Neural cell (in vitro differentiated cells): ENCODE data around the gene ASB1. TPM values are rescaled to one million over a fixed set of nuclear protein-coding genes. Genes with fewer than 3 reads are reported as not detected.

Source experiments
- H2AFZ ChIP-seq: fragments of 200-600, 300-800 bp; sonication (generic), shearing (Covaris generic); 2 replicates; pipeline ENCODE4 v1.6.0; 2014; ENCODE audit warnings: low read depth, mild to moderate bottlenecking, antibody characterized with exemption, low read length, moderate library complexity
- H3F3A ChIP-seq: fragments of 200-600 bp; shearing (Covaris generic); 2 replicates; pipeline ENCODE4 v1.6.1; 2016; ENCODE audit warnings: mild to moderate bottlenecking, moderate library complexity, mixed read lengths, antibody characterized with exemption, low read length; ENCODE audit not compliant: insufficient read depth, poor library complexity, severe bottlenecking
- H3K27ac ChIP-seq: fragments of 200-600, 300-800 bp; sonication (generic), shearing (Covaris generic); 2 replicates; pipeline ENCODE4 v1.5.1; 2014; ENCODE audit warnings: mild to moderate bottlenecking, low read length, moderate library complexity
- H3K27me3 ChIP-seq: fragments of 300-800, 200-600 bp; sonication (generic), shearing (Covaris generic); 2 replicates; pipeline ENCODE4 v1.6.0; 2014; ENCODE audit warnings: mild to moderate bottlenecking, low read depth, low read length, moderate library complexity; ENCODE audit not compliant: insufficient read depth
- H3K36me3 ChIP-seq: fragments of 300-800, 200-600 bp; sonication (generic), shearing (Covaris generic); 2 replicates; pipeline ENCODE4 v1.5.1; 2014; ENCODE audit warnings: mild to moderate bottlenecking, antibody characterized with exemption, low read length, moderate library complexity; ENCODE audit not compliant: insufficient read depth
- H3K4me2 ChIP-seq: fragments of 300-800, 200-600 bp; sonication (generic), shearing (Covaris generic); 2 replicates; pipeline ENCODE4 v1.6.0; 2014; ENCODE audit warnings: mild to moderate bottlenecking, low read length
- H3K4me3 ChIP-seq: fragments of 300-800, 200-600 bp; sonication (generic), shearing (Covaris generic); 2 replicates; pipeline ENCODE4 v1.5.1; 2014; ENCODE audit warnings: mild to moderate bottlenecking, low read length, moderate library complexity
- H3K79me2 ChIP-seq: fragments of 200-600 bp; shearing (Covaris generic); replicated peaks from 2 replicates; pipeline ENCODE4 v1.6.0; 2014; ENCODE audit warnings: mild to moderate bottlenecking, low read length, moderate library complexity; ENCODE audit not compliant: insufficient read depth
- H3K9ac ChIP-seq: fragments of 300-800, 200-600 bp; sonication (generic), shearing (Covaris generic); 2 replicates; pipeline ENCODE4 v1.6.1; 2016; ENCODE audit warnings: mild to moderate bottlenecking, low read length, mixed read lengths
- H3K9me2 ChIP-seq: fragments of 200-600 bp; shearing (Covaris generic); 2 replicates; pipeline ENCODE4 v1.6.1; 2016; ENCODE audit warnings: mild to moderate bottlenecking, low read length, mixed read lengths; ENCODE audit not compliant: insufficient read depth
- H3K9me3 ChIP-seq: fragments of 200-600, 300-800 bp; sonication (generic), shearing (Covaris generic); 2 replicates; pipeline ENCODE4 v1.6.1; 2016; ENCODE audit warnings: mild to moderate bottlenecking, mixed run types, low read length, moderate library complexity, mixed read lengths
- H4K20me1 ChIP-seq: fragments of 200-600 bp; shearing (Covaris generic); 2 replicates; pipeline ENCODE4 v1.6.1; 2016; ENCODE audit warnings: mild to moderate bottlenecking, mixed run types; ENCODE audit not compliant: insufficient read depth
- CTCF ChIP-seq: fragments of 450-650 bp; IDR thresholded peaks from 2 replicates; pipeline ENCODE4 v1.5.1; 2014; ENCODE audit warnings: antibody characterized with exemption, mild to moderate bottlenecking, moderate library complexity; ENCODE audit not compliant: poor library complexity, severe bottlenecking
- EP300 ChIP-seq: fragments of 450-650 bp; conservative IDR thresholded peaks from 2 replicates; pipeline ENCODE4 v1.6.1; 2014; ENCODE audit warnings: antibody characterized with exemption, mild to moderate bottlenecking, moderate library complexity; ENCODE audit not compliant: poor library complexity, severe bottlenecking
- EZH2 ChIP-seq: fragments of 200-600, 300-800 bp; shearing (Covaris generic), sonication (generic); IDR thresholded peaks from 2 replicates; pipeline ENCODE4 v1.6.1; 2014; ENCODE audit warnings: antibody characterized with exemption, low read length, borderline replicate concordance, mild to moderate bottlenecking; ENCODE audit not compliant: insufficient read depth, poor library complexity, severe bottlenecking
- MXI1 ChIP-seq: fragments of 450-650 bp; conservative IDR thresholded peaks from 2 replicates; pipeline ENCODE4 v1.6.1; 2014; ENCODE audit warnings: antibody characterized with exemption, mild to moderate bottlenecking; ENCODE audit not compliant: poor library complexity, severe bottlenecking
- POLR2AphosphoS5 ChIP-seq: IDR thresholded peaks from 2 replicates; pipeline ENCODE4 v1.6.1; 2012
- RAD21 ChIP-seq: fragments of 450-650 bp; conservative IDR thresholded peaks from 2 replicates; pipeline ENCODE4 v1.6.1; 2014; ENCODE audit warnings: antibody characterized with exemption, mild to moderate bottlenecking, moderate library complexity
- REST ChIP-seq: IDR thresholded peaks from 2 replicates; pipeline ENCODE4 v1.6.1; 2012; ENCODE audit warnings: borderline replicate concordance
- SMC3 ChIP-seq: fragments of 450-650 bp; conservative IDR thresholded peaks from 2 replicates; pipeline ENCODE4 v1.6.1; 2014; ENCODE audit warnings: antibody characterized with exemption, mild to moderate bottlenecking, moderate library complexity; ENCODE audit not compliant: poor library complexity
- TAF1 ChIP-seq: IDR thresholded peaks from 2 replicates; pipeline ENCODE4 v1.6.1; 2012; ENCODE audit warnings: low read depth
- polyA plus RNA-seq: library from polyadenylated mRNA; depleted of rRNA; stranded (reverse); fragments of >200 nt; gene quantifications from 2 replicates; pipeline ENCODE4 v1.2.3, GENCODE V29; 2014

The ASB1 gene
- polyA plus RNA-seq, 1 donor from 2014 or later, result 13.7 TPM

GRCh38 chr2:238498691-238499295 is 72.1 kb downstream of the ASB1 start:
- H3K27ac ChIP-seq, result no peak overlapping the region
- no peaks in the 10 kb centered on the region for H4K20me1 ChIP-seq
- H3K27me3 ChIP-seq, result no peaks in the 10 kb centered on the region
- H3K79me2 ChIP-seq, result no peaks in the 10 kb centered on the region
- H3K4me2 ChIP-seq, result no peak overlapping the region
- no peaks in the 10 kb centered on the region for H3K9me2 ChIP-seq
- no peaks in the 10 kb centered on the region for H3K36me3 ChIP-seq
- H3K9me3 ChIP-seq, result no peaks in the 10 kb centered on the region
- H3K9ac ChIP-seq, result no peak overlapping the region
- no peak overlapping the region for H2AFZ ChIP-seq
- TF ChIP-seq CTCF (no peak), MXI1 (no peak), RAD21 (no peak), POLR2AphosphoS5 (no peak), EP300 (no peak), EZH2 (no peak)
- no peaks in the 10 kb centered on the region for H3F3A ChIP-seq
- H3K4me3 ChIP-seq, result no peak overlapping the region

GRCh38 chr2:238499731-238500580 is 73.2 kb downstream of the ASB1 start:
- no peak overlapping the region for H2AFZ ChIP-seq
- H3K9ac ChIP-seq, result no peak overlapping the region
- no peaks in the 10 kb centered on the region for H3K9me2 ChIP-seq
- H3F3A ChIP-seq, result no peaks in the 10 kb centered on the region
- no peak for TF ChIP-seq POLR2AphosphoS5
- no peak for TF ChIP-seq EP300
- no peak for TF ChIP-seq MXI1
- TF ChIP-seq SMC3, result no peak
- TF ChIP-seq CTCF, result no peak
- TF ChIP-seq REST, result no peak
- TF ChIP-seq EZH2, result no peak
- no peak for TF ChIP-seq RAD21
- TF ChIP-seq TAF1, result no peak
- H3K4me2 ChIP-seq, result no peak overlapping the region
- H3K9me3 ChIP-seq, result no peaks in the 10 kb centered on the region
- H3K27me3 ChIP-seq, result no peaks in the 10 kb centered on the region
- H3K36me3 ChIP-seq, result no peaks in the 10 kb centered on the region
- H3K4me3 ChIP-seq, result no peak overlapping the region
- no peaks in the 10 kb centered on the region for H3K79me2 ChIP-seq
- no peaks in the 10 kb centered on the region for H4K20me1 ChIP-seq
- H3K27ac ChIP-seq, result no peak overlapping the region
